ENCODE results near the gene GPR3.
"Not testable (repeated sequence)": the region's sequence is repeated elsewhere in the genome, so short reads cannot be mapped to it uniquely, and the experiment has no call there.

The GPR3 gene

DNA sequence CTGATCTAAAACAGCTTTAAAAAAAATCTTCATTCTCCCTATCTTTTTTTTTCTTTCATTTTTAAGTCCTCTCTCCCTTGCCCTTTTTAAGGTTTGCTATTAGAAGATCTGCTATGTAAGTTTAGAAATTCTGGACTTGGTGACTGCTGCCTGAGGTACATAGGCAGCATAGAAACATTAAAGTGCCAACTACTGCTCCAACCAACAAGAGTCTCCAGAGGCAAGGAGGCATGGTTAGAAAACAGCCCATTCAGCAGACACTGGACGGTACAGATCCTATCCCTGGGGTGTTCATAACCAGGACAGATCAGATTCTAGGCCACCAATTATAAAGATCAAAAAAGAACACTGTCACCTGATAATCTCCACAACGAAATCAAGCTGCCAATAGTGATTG is 36.6 kb downstream of the GPR3 start:
- POLR2A ChIA-PET (ENCODE audit: low non-redundant PET) = interaction anchor here (0.7 kb wide), 1 partner anchor 192 kb away, joined by 4 read pairs; no protein-coding TSS in a partner anchor
- DNase-seq (ENCODE audit: low spot score) = no peak
- 0 out of 2 replicates have a peak overlapping the region, but pooled peaks have one; percentile 20 for H3K27ac ChIP-seq
- CTCF ChIA-PET = no interaction called here
- TF ChIP-seq, protein P1, sequence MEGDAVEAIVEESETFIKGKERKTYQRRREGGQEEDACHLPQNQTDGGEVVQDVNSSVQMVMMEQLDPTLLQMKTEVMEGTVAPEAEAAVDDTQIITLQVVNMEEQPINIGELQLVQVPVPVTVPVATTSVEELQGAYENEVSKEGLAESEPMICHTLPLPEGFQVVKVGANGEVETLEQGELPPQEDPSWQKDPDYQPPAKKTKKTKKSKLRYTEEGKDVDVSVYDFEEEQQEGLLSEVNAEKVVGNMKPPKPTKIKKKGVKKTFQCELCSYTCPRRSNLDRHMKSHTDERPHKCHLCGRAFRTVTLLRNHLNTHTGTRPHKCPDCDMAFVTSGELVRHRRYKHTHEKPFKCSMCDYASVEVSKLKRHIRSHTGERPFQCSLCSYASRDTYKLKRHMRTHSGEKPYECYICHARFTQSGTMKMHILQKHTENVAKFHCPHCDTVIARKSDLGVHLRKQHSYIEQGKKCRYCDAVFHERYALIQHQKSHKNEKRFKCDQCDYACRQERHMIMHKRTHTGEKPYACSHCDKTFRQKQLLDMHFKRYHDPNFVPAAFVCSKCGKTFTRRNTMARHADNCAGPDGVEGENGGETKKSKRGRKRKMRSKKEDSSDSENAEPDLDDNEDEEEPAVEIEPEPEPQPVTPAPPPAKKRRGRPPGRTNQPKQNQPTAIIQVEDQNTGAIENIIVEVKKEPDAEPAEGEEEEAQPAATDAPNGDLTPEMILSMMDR (conservative IDR thresholded peaks at IDR 0.05; ENCODE audit: low read depth) = no peak

- no peak for DNase-seq (ENCODE audit: low spot score)
- ChIA-PET POLR2A (ENCODE audit: low non-redundant PET) (interaction anchor here (0.6 kb wide), 1 partner anchor 62 kb away, joined by 6 read pairs; no protein-coding TSS in a partner anchor), CTCF (interaction anchor here (0.6 to 1.6 kb wide), 3 partner anchors 14 to 177 kb away, joined by 3 to 7 read pairs (median 3); no protein-coding TSS in a partner anchor)
- H3K27ac ChIP-seq = no peak overlapping the region
- TF ChIP-seq, protein P1 (conservative IDR thresholded peaks at IDR 0.05; ENCODE audit: low read depth) = no peak
These were observed 38.6 kb downstream of the GPR3 start for GRCh38 chr1:27430903-27431600.

DNA sequence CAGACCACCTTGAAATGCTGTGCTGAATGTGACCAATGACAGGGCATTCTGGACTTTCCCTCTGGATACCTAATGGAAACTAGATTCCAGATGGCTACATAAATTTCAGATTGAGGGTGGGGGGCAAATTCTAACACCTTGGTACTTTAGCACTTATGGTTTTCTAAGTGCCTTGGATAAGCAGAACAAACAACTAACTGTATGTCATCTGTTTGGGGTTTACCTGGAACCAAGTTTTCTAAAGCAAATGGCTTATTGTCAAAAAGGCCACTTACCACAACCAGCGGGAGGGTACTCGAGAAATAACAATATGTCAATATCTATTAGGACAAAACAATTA is 39.1 kb downstream of the GPR3 start:
- DNase-seq (ENCODE audit: low spot score) = no peak
- POLR2A ChIA-PET (ENCODE audit: low non-redundant PET) = no interaction called here
- H3K27ac ChIP-seq = no peak overlapping the region
- TF ChIP-seq, protein P1 (conservative IDR thresholded peaks at IDR 0.05; ENCODE audit: low read depth) = no peak
- CTCF ChIA-PET = interaction anchor here (0.6 kb wide), 1 partner anchor 177 kb away, joined by 3 read pairs; no protein-coding TSS in a partner anchor

- POLR2A ChIA-PET (ENCODE audit: low non-redundant PET); H3K27ac ChIP-seq; CTCF ChIA-PET; DNase-seq (ENCODE audit: low spot score): not testable (repeated sequence)
These were observed 40.3 kb downstream of the GPR3 start for GRCh38 chr1:27432725-27433124.

DNA sequence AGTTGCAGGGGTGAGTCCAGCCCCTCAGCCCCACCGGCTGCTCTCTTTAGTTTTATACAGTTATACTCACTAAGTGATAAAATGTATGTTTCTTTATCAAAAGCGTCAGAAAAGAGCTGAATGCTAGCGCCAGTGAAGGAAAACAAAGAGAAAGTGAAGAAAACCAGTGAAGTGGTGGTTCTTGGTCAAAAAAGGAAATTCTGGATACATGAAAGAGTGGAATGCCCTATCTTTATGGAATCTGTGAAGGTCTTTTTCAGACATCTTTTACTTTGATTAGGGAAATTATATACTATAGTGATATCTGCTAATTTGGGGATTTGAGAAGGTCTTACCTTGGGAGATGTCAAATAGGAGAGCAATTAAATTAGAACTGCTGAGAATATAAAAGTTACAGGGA is 41.3 kb downstream of the GPR3 start:
- CTCF ChIA-PET = no interaction called here
- TF ChIP-seq, protein P1 (conservative IDR thresholded peaks at IDR 0.05; ENCODE audit: low read depth) = no peak
- POLR2A ChIA-PET (ENCODE audit: low non-redundant PET) = no interaction called here
- no peak overlapping the region for H3K27ac ChIP-seq
- no peak for DNase-seq (ENCODE audit: low spot score)

DNA sequence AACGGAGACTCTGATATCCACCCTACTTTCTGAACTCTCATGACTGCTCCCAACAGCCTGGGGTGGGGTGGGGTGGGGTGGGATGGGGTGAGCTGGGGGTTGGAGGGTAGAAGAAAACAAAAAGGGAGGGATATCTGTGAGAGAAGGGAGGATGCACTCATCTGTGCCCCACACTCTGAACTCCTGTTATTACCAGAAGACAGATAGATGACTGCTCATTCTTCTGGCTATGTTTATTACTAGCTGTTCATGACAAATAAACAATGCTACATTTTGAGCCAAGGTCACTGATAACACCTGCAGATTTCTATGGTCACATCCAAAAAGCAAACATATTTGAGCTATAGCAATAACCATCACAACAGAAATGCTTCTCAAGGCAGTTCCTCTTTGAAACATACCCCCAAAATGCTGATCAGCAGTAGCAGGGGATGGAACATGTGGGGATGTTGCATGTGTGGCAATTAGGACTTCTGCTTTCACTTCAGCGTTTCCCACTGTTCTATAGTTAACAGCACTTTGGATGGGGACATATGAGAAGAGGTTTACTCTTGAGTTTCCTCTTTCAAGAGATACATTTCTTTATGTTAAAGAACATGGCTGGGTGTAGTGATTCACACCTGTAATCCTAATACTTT is 43.3 kb downstream of the GPR3 start:
- ChIA-PET CTCF (no interaction called here), POLR2A (ENCODE audit: low non-redundant PET) (no interaction called here)
- DNase-seq (ENCODE audit: low spot score) = no peak
- H3K27ac ChIP-seq = peak overlapping the region; percentile 59
- TF ChIP-seq, protein P1 (conservative IDR thresholded peaks at IDR 0.05; ENCODE audit: low read depth) = no peak

Measured in RWPE1 (cell line).